Fibroblast of the aortic adventitia (primary cell): Measurements from ENCODE around the gene PLEKHA7. TPM values are rescaled to one million over a fixed set of nuclear protein-coding genes. Genes with fewer than 3 reads are reported as not detected.

Experiments used
- DNase-seq: peaks from one replicate; pipeline ENCODE4 v3.0.0-alpha.2; 2010; ENCODE audit warnings: low read depth
- H3K4me3 ChIP-seq: 2 replicates; pipeline ENCODE4 v1.5.1; 2011; ENCODE audit warnings: low read depth, mild to moderate bottlenecking, control low read depth, low read length, moderate library complexity
- total RNA-seq: library from RNA; depleted of rRNA; stranded (reverse); fragments of >200 nt; gene quantifications from 2 replicates; pipeline ENCODE4 v1.2.3, GENCODE V29; 2012; ENCODE audit warnings: low replicate concordance
- TF ChIP-seq, protein P1 (sequence below): IDR thresholded peaks from 2 replicates; pipeline ENCODE4 v1.5.1; 2011; ENCODE audit warnings: mild to moderate bottlenecking, low read length, control low read depth, inconsistent platforms; ENCODE audit not compliant: insufficient read depth

Gene PLEKHA7
- total RNA-seq, 1 donor: 0.09 TPM

DNA sequence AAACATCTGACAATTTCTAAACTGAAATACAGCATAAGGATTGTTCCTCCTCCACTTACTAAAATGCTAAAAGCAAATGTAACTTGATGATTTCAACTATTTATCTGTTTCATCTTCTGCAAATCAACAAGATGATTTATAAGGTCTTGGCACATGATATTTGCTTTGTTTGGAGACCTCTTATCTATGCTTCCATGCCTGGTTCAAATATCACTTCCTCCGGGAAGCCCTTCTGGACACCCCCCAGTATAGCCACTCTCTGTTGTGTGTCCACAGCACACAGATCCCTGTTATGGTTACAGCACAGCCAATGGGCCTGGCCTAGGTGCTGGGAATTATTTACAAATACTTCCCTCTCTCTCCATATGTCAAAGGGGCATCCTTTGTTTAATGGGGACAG lies 160.9 kb downstream of the PLEKHA7 start:
- TF ChIP-seq, protein P1, sequence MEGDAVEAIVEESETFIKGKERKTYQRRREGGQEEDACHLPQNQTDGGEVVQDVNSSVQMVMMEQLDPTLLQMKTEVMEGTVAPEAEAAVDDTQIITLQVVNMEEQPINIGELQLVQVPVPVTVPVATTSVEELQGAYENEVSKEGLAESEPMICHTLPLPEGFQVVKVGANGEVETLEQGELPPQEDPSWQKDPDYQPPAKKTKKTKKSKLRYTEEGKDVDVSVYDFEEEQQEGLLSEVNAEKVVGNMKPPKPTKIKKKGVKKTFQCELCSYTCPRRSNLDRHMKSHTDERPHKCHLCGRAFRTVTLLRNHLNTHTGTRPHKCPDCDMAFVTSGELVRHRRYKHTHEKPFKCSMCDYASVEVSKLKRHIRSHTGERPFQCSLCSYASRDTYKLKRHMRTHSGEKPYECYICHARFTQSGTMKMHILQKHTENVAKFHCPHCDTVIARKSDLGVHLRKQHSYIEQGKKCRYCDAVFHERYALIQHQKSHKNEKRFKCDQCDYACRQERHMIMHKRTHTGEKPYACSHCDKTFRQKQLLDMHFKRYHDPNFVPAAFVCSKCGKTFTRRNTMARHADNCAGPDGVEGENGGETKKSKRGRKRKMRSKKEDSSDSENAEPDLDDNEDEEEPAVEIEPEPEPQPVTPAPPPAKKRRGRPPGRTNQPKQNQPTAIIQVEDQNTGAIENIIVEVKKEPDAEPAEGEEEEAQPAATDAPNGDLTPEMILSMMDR: no peak
- no peak overlapping the region for H3K4me3 ChIP-seq

DNA sequence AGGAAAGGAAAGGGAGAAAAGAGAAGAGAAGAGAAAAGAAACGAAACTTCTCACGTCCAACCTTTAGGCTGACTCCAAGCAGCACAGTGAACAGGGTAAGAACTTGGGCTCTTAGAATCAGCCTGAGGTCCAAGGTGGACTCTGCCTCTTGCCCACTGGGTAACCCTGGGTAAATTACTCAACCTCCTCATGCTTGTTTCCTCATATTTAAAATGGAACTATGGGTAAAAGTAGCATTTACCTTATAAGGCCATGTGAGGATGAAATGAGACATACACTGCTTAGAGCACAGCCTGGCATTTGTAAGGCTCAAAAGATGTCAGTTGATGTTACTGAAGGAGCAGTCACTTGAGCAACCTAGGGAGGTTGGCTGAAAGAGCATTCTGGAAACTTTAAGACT lies 167.9 kb downstream of the PLEKHA7 start:
- no peak overlapping the region for H3K4me3 ChIP-seq
- no peak for DNase-seq
- TF ChIP-seq, protein P1: no peak

More for the DNA sequence above, 160.9 kb downstream of the PLEKHA7 start:
- DNase-seq: no peak

DNA sequence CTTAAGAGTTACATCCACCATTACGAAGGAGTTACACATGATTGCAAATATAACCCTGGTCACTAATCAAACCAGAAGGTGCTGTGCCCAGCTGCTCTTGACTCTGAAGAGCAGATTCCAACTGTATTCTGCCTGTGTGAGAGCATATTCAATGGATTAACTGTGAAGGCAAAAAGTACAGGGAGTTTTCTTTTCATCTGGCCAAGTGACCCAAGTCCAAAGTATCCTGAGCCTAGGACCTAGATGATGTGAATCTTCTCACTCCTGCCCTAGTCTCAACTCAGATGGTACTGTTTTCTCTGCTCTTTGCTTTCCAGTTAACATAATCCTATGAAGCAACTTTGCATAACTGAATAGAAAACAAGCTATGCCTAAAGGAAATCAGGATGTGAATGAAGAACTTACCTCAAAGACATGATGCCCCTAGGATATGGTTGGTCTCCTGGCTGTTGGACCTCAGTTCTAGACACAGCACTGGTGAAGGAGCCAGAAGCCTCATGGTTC lies 169.9 kb downstream of the PLEKHA7 start:
- no peak overlapping the region for H3K4me3 ChIP-seq
- DNase-seq: no peak
- TF ChIP-seq, protein P1: no peak

DNA sequence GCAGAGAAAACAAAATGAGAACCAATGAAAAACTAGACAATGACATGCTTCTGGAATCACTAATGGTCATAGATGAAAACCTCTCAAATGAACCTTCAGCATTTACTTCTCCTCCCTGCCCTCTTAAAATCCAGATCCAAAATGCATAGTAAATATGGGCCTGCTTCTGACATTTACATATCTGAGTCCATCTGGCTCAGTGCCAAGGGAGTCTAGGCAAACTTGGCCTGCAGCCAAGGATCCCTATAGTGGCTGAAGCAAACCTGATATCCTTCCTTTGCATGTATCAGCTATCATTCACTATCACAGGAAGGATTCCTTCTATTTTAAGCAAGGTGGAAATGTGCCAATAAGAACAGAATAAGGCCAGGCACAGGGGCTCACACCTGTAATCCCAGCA lies 170.9 kb downstream of the PLEKHA7 start:
- TF ChIP-seq, protein P1: no peak
- no peak overlapping the region for H3K4me3 ChIP-seq
- no peak for DNase-seq

DNA sequence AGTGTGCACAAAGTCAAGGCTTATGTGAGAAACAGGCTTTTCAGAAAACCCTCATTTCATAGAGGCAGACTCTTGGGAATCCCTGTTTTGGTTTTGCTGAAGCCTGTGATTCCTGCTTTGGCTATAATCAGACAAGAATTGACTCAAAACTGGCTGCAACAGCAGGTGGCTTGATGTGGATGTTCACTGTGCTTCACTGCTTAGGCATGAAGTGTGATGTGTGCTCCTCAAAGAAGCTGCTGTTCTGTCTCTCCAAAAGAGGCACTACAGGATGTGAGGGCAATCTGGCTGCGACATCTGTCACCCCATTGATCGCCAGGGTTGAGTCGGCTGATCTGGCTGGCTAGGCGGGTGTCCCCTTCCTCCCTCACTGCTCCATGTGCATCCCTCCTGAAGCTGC lies 172.2 kb downstream of the PLEKHA7 start:
- DNase-seq: no peak
- no peak overlapping the region for H3K4me3 ChIP-seq
- TF ChIP-seq, protein P1: no peak

DNA sequence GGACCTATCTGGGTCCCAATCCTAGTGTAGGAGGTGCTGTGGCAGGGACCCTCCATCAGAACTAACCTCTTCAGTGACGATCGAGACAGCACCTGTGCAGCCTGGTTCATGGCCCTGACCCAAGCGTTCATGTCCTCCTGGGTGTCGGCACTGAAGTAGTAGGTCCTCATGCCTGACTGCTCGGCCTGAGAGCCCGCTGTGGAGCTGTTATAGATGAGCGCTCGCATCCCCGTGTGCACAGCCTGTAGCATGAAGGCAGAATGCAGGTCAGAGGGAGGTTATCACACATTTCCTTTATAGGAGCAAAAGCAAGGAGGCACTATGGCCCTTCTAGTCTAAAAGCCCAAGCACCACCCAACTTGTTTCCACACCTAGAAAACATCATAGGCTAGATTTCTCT lies 172.7 kb downstream of the PLEKHA7 start:
- no peak overlapping the region for H3K4me3 ChIP-seq
- DNase-seq: no peak
- TF ChIP-seq, protein P1: no peak

DNA sequence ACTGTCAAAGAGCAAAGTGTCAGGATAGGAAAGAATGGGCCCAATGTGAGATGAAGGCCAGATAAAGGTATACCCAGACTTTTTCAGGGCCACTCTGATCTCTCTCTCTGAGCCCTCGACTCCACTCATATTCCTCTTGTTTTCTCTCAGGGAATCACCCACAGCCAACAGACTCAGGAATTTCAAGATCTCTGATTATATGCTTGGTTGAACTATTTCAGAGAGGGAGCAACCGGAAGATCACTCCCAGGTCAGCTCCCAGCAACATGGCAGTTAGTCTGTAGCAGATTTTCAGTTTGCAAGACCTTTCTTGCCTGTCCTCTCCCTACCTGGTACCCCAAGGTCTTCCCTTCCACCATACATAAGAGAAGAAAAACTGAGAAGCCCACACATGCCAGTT lies 173.3 kb downstream of the PLEKHA7 start:
- DNase-seq: no peak
- no peak overlapping the region for H3K4me3 ChIP-seq
- TF ChIP-seq, protein P1: no peak
